Activated T-cell treated with anti-CD3 and anti-CD28 coated beads for 48 hours (primary cell): ENCODE data around the gene ATG3.
A peak's percentile ranks its signal among the peaks of the same experiment; 100 is the strongest.
"Not testable (repeated sequence)": the region's sequence is repeated elsewhere in the genome, so short reads cannot be mapped to it uniquely, and the experiment has no call there.

ENCODE experiments used
- DNase-seq: peaks from one replicate; pipeline ENCODE4 v3.0.0-alpha.2; 2020; ENCODE audit warnings: low read depth

ATG3 gene

DNA sequence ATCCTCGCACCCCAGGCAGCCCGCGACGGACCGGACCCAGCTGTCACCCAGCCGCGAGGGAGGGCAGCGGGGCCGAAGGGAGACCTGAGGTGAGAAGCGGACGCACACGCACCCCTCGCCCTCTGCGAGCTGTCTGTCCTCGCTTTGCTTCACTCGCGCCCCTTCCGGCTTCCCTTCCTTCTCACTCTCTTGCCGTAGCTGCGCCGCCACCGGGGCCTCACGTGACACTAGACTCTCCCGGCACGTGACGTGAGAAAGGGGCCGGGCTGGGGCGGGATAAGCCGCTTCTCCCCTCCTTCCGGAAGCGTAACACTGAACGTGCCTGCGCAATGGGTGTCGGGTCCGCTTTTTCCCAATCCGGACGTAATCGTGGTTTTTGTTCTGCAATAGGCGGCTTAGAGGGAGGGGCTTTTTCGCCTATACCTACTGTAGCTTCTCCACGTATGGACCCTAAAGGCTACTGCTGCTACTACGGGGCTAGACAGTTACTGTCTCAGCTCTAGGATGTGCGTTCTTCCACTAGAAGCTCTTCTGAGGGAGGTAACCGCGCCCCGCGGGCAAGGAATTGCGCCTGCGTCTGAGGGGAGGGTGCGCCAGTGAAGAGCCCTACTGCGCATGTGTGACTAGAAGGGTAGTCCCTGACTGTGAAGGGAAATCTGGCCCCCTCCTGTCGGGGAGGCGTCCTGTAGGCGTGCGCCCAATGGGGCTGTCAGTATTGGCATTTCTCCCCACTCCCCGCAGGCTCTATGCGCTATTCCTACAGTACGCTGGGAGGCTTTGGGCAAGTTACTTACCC is at the start of gene ATG3, which contains the start of gene SLC35A5:
Gene ATG3, minus strand, starts transcription at position 229 of the 796 bp plus-strand sequence. CDS start 434 bp downstream, outside the sequence.
Gene SLC35A5, plus strand, starts transcription at position 312 of the 796 bp plus-strand sequence. CDS start 1,359 bp downstream, outside the sequence.
- peak; percentile 97 for DNase-seq

- no peak for DNase-seq
Measured at GRCh38 chr3:112610121-112610520, 48.4 kb upstream of the ATG3 start.

GRCh38 chr3:112607863-112608262 is 46.1 kb upstream of the ATG3 start:
- DNase-seq = no peak

GRCh38 chr3:112606098-112606497 is 44.3 kb upstream of the ATG3 start:
- DNase-seq = no peak

GRCh38 chr3:112605285-112605684 is 43.5 kb upstream of the ATG3 start:
- DNase-seq = no peak

DNA sequence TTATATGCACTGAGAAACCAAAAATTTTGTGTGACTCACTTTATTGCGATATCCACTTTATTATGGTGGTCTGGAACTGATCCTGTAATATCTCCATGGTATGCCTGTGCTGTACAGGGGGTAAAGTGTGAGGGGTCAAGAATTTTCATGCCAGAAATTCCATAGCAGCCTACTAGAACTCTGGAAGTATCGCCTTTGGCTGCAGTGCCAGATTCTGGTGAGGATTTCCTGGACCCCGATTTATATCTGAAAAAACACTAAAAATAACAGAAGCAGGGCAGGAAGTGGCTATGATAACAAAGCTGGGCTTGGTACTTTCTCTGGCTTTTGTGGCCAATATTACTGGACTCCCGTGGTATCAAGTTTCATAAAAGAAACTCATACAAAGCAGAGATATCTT is 42.8 kb upstream of the ATG3 start:
- no peak for DNase-seq

GRCh38 chr3:112602217-112602838 is 40.6 kb upstream of the ATG3 start:
- DNase-seq = no peak

- DNase-seq = no peak
Measured at GRCh38 chr3:112598731-112599130, 37.0 kb upstream of the ATG3 start.

DNA sequence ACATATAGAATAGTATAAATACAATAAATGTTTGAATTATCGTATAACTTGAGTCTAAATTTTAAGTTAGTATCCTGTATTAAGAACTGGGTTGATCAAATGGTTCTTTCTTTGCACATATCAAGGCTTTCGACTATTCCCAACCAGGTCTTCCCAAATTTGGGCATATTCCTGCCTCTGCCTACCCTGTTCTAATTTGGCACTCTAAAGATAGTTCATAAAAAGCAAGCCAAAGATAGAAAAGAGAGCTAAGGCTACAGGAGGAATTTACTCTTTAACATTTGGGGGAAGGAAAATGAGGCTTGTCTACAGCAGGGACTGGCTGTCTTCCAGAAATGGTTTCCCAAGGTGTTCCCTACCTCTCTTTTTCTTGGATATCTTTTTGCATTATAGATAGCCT is 36.2 kb upstream of the ATG3 start:
- no peak for DNase-seq

DNA sequence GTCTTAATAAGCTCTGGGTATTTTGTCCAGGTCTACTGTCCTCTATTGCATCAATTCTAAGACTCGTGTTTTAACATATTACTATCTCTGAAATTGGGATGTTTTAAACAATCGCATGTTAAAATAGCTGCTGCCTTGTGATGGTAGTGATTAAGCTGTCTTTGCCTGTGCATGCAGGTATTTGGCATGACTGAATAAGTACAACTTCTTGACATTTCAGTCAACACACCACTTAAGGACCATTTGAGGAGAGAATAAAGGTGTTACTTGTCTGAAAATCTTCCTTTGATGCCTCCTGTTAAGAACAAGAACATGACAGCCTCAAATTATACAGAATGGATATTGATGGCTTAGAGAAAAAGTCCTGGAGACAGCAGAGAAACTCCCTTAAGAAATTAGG is 33.1 kb upstream of the ATG3 start:
- DNase-seq = no peak

GRCh38 chr3:112593258-112593657 is 31.5 kb upstream of the ATG3 start:
- DNase-seq = no peak

- no peak for DNase-seq
Measured at GRCh38 chr3:112587336-112587735, 25.6 kb upstream of the ATG3 start.

DNA sequence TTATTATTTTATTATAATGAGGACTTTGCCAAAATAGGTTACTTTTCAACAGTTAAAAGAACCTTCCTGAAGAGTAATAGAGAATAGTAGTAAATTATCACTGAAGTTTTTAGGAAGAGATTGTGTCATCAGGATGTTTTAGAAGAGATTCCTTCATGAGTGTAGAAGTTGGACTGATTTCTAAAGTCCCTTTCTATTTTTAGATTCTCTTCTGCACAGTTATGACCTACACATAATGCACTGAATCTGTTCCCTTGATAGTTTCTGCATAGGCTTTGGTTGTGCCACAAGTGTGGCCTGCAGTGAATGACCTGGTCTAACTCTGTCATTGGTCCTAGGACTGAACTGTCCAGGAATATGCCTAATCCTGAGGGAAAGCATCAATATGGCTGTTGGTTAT is 24.0 kb upstream of the ATG3 start:
- DNase-seq = no peak

GRCh38 chr3:112583105-112583504 is 21.3 kb upstream of the ATG3 start:
- no peak for DNase-seq

GRCh38 chr3:112582244-112582874 is 20.6 kb upstream of the ATG3 start:
- peak; percentile 17 for DNase-seq

DNA sequence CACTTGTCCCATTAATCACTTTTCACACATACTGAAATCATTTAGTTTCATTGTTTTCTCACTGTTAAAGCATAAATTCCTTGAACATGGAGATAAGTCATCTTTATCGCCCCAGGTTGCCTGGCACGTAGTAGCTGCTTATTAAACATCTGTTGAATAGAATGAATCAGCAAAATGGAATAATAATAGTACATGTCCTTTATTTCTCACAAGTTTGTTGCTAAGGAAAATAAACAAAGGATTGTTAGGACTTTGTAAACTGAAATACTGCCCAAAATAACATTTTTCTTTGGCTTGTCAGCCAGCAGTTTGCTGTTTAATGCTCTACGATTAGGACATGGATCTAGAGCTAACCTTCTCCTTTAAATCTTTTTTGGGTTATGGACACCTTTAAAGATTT is 17.9 kb upstream of the ATG3 start:
- no peak for DNase-seq

DNA sequence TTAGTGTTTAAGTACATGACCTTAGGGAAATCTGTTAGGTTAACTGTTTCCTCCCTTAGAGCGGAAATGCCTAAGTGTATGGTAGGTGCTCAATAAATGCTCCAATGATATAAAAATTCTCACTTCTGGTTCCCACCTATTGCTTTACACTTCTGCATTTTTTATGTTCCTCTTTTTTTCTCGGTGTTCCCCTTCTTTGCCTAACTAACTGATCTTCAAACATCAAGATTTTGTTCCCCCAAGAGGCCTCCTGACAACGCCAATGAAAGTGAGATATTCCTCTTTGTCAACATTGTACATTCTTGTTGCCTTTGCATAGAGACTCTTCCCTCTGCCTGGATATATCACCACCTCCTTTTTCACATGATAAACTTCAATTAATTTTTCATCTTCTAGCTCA is 17.5 kb upstream of the ATG3 start:
- no peak for DNase-seq

DNA sequence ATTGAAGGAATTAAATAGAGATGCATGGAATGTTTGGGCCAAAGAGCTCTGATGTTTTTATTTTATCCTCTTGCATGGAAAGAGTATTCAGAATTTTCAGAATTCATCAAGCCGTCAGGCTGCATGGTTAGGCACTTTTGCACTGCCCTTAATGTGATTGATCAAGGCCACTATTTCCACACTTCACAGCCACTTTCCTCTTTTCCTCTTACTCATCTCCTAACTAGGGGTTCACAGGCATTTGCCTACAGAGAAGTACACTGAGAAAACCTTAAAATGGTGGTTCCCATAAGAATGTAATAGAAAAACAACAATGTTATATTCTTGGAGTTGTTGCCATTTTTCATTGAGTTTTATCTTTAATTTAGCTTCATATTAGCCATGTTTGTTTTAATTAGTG is 10.9 kb upstream of the ATG3 start:
- DNase-seq = no peak

- no peak for DNase-seq
Measured at GRCh38 chr3:112569265-112569664, 7.5 kb upstream of the ATG3 start.

GRCh38 chr3:112568642-112569041 is 6.9 kb upstream of the ATG3 start:
- no peak for DNase-seq

DNA sequence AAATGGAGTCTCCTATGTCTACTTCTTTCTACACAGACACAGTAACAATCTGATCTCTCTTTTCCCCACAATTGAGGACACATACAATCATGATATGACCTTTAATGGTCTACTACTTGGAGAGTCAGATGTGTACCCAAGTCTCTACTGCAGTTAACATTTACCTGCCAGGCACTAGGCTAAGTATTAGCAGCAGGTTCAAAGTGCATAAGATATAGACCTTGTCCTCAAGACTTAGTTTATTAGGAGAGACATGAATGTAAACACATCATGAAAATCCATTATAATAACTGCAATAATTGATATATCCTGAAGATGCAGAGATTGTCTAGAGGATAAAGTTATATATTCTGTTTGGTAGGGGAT is 3.2 kb upstream of the ATG3 start:
- DNase-seq = no peak

GRCh38 chr3:112564247-112564939 is 2.6 kb upstream of the ATG3 start:
- not testable (repeated sequence) for DNase-seq

GRCh38 chr3:112561484-112561733 is 353 bp downstream of the ATG3 start:
- DNase-seq = no peak
